SK-N-SH (cell line): ENCODE results near the gene TNFAIP8L1. TPM values are rescaled to one million over a fixed set of nuclear protein-coding genes. Genes with fewer than 3 reads are reported as not detected.

Experiments used
- CTCF ChIA-PET: fragments of 300-600, 350-600 bp; formaldehyde crosslinking; extraction: SDS; loops from one replicate; lab custom pipeline; 2021; lab: Yijun Ruan, JAX
- POLR2A ChIA-PET: fragments of 350-600 bp; sonication (Branson Sonifier 250); formaldehyde crosslinking; extraction: SDS; loops from one replicate; lab custom pipeline; 2020; ENCODE audit warnings: antibody characterized with exemption, inconsistent platforms; lab: Yijun Ruan, JAX
- DNase-seq: peaks from one replicate; pipeline ENCODE4 v3.0.0; 2012
- H2AFZ ChIP-seq: fragments of 200-600 bp; sonication (generic); 2 replicates; pipeline ENCODE4 v1.8.1; 2016; ENCODE audit warnings: antibody characterized with exemption, mild to moderate bottlenecking, low read depth
- H3F3A ChIP-seq: fragments of 200-600 bp; sonication (generic); replicated peaks from 2 replicates; pipeline ENCODE3; 2016; ENCODE audit warnings: antibody characterized with exemption, mild to moderate bottlenecking; ENCODE audit not compliant: insufficient read depth
- H3K27ac ChIP-seq, 2 experiments: fragments of 200-500 bp in 1 of 2; fragments of 200-600 bp in 1 of 2; sonication (Bioruptor generic) in 1 of 2; sonication (generic), shearing (Covaris generic) in 1 of 2; 2 replicates each; pipeline versions ENCODE4 v1.5.1 to v1.6.1; 2014 to 2016; ENCODE audit warnings: low read depth in 2 of 2, inconsistent platforms in 1 of 2, low read length in 1 of 2, mild to moderate bottlenecking in 1 of 2, mixed read lengths in 1 of 2
- H3K27me3 ChIP-seq: fragments of 200-600 bp; sonication (generic), shearing (Covaris generic); 2 replicates; pipeline ENCODE4 v1.6.1; 2016; ENCODE audit warnings: mixed run types; ENCODE audit not compliant: insufficient read depth
- H3K36me3 ChIP-seq, 2 experiments: fragments of 200-500 bp in 1 of 2; fragments of 200-600 bp in 1 of 2; sonication (Bioruptor generic) in 1 of 2; sonication (generic) in 1 of 2; replicated peaks in 1 of 2; 2 replicates each; pipeline versions ENCODE3 to v1.5.1; 2014 to 2016; ENCODE audit warnings: low read length in 1 of 2, mild to moderate bottlenecking in 1 of 2; ENCODE audit not compliant: insufficient read depth in 2 of 2, control insufficient read depth in 1 of 2
- H3K4me1 ChIP-seq, 2 experiments: fragments of 200-500 bp in 1 of 2; fragments of 200-600 bp in 1 of 2; sonication (Bioruptor generic) in 1 of 2; sonication (generic), shearing (Covaris generic) in 1 of 2; 2 replicates each; pipeline versions ENCODE4 v1.5.1 to v1.6.1; 2014 to 2016; ENCODE audit warnings: low read depth in 1 of 2, low read length in 1 of 2, mixed run types in 1 of 2; ENCODE audit not compliant: insufficient read depth in 2 of 2, control insufficient read depth in 1 of 2
- H3K4me2 ChIP-seq: fragments of 200-600 bp; sonication (generic), shearing (Covaris generic); 2 replicates; pipeline ENCODE4 v1.6.1; 2017; ENCODE audit warnings: mixed run types
- H3K4me3 ChIP-seq, 2 experiments: fragments of 200-500 bp in 1 of 2; fragments of 200-600 bp in 1 of 2; sonication (Bioruptor generic) in 1 of 2; sonication (generic), shearing (Covaris generic) in 1 of 2; 2 replicates each; pipeline versions ENCODE4 v1.5.1 to v1.8.1; 2014 to 2016; ENCODE audit warnings: low read depth in 2 of 2, inconsistent platforms in 1 of 2, low read length in 1 of 2, mild to moderate bottlenecking in 1 of 2, mixed read lengths in 1 of 2, moderate library complexity in 1 of 2
- H3K79me2 ChIP-seq: fragments of 200-600 bp; sonication (generic); 2 replicates; pipeline ENCODE4 v1.8.1; 2017; ENCODE audit warnings: mild to moderate bottlenecking; ENCODE audit not compliant: insufficient read depth
- H3K9ac ChIP-seq: fragments of 200-600 bp; sonication (generic); 2 replicates; pipeline ENCODE4 v1.6.1; 2017; ENCODE audit warnings: mixed run types
- H3K9me2 ChIP-seq: fragments of 200-600 bp; sonication (generic); 2 replicates; pipeline ENCODE4 v1.6.1; 2017; ENCODE audit warnings: mixed run types
- H3K9me3 ChIP-seq: fragments of 200-600 bp; sonication (generic); 2 replicates; pipeline ENCODE4 v1.6.1; 2017; ENCODE audit warnings: mixed run types, mild to moderate bottlenecking, moderate library complexity
- H4K20me1 ChIP-seq: fragments of 200-600 bp; sonication (generic); 2 replicates; pipeline ENCODE4 v1.6.1; 2017; ENCODE audit warnings: mild to moderate bottlenecking, mixed run types; ENCODE audit not compliant: insufficient read depth
- CTCF ChIP-seq: fragments of 200-600 bp; sonication (generic); IDR thresholded peaks from 2 replicates; pipeline ENCODE4 v1.6.1; 2017; ENCODE audit warnings: antibody characterized with exemption, mild to moderate bottlenecking, moderate library complexity
- ELF1 ChIP-seq: IDR thresholded peaks from 2 replicates; pipeline ENCODE4 v1.4.0; 2012
- FOSL2 ChIP-seq: IDR thresholded peaks from 2 replicates; pipeline ENCODE4 v1.4.0; 2012; ENCODE audit warnings: low read depth, mild to moderate bottlenecking, moderate library complexity, borderline replicate concordance
- FOXJ3 ChIP-seq: sonication (generic); formaldehyde crosslinking; IDR thresholded peaks from 2 replicates; pipeline ENCODE4 v1.5.1; 2020; ENCODE audit warnings: mild to moderate bottlenecking, missing genetic modification reagents
- FOXM1 ChIP-seq: IDR thresholded peaks from 2 replicates; pipeline ENCODE4 v1.4.0; 2012; ENCODE audit warnings: low read depth, mild to moderate bottlenecking
- MXI1 ChIP-seq: IDR thresholded peaks from 2 replicates; pipeline ENCODE4 v1.6.1; 2012; ENCODE audit warnings: mild to moderate bottlenecking, low read depth, low read length, improper control_type of control experiment
- NFIC ChIP-seq: IDR thresholded peaks from 2 replicates; pipeline ENCODE4 v1.4.0; 2012; ENCODE audit warnings: borderline replicate concordance
- PBX3 ChIP-seq: IDR thresholded peaks from 2 replicates; pipeline ENCODE4; 2012
- RAD21 ChIP-seq: IDR thresholded peaks from 2 replicates; pipeline ENCODE4 v1.6.1; 2012; ENCODE audit warnings: mild to moderate bottlenecking, low read length
- RCOR1 ChIP-seq: fragments of 150-350 bp; IDR thresholded peaks from 2 replicates; pipeline ENCODE4 v1.6.1; 2017; ENCODE audit warnings: antibody characterized with exemption, low read length
- RFX5 ChIP-seq: IDR thresholded peaks from 2 replicates; pipeline ENCODE4 v1.6.1; 2012; ENCODE audit warnings: mild to moderate bottlenecking, improper control_type of control experiment, low read length
- RXRA ChIP-seq: IDR thresholded peaks from 2 replicates; pipeline ENCODE4 v1.4.0; 2012; ENCODE audit warnings: low read depth, mild to moderate bottlenecking, borderline replicate concordance
- SMC3 ChIP-seq: IDR thresholded peaks from 2 replicates; pipeline ENCODE4 v1.6.1; 2012; ENCODE audit warnings: low read depth, low read length, improper control_type of control experiment
- TAF1 ChIP-seq: IDR thresholded peaks from 2 replicates; pipeline ENCODE4 v1.6.1; 2012; ENCODE audit warnings: low read depth, mild to moderate bottlenecking, low read length, moderate library complexity, borderline replicate concordance
- TEAD4 ChIP-seq: IDR thresholded peaks from 2 replicates; pipeline ENCODE4 v1.4.0; 2012; ENCODE audit warnings: mild to moderate bottlenecking, borderline replicate concordance; ENCODE audit not compliant: insufficient read depth
- WGBS: methylation state at CpG from one replicate; pipeline ENCODE4 v1.1.6; 2017; ENCODE audit warnings: low lambda C conversion rate; 5-methylcytosine and 5-hydroxymethylcytosine counted together
- polyA plus RNA-seq, 3 experiments: library from polyadenylated mRNA; depleted of rRNA; stranded (reverse); fragments of >200 nt; gene quantifications; 2 replicates each; pipeline ENCODE4 v1.2.3, GENCODE V29; 2012
- TF ChIP-seq, protein P1 (sequence below): fragments of 150-350 bp; IDR thresholded peaks from 2 replicates; pipeline ENCODE4 v1.6.1; 2016; ENCODE audit warnings: mild to moderate bottlenecking, low read depth, low read length
- TF ChIP-seq, protein P2 (sequence below): IDR thresholded peaks from 2 replicates; pipeline ENCODE4 v1.4.0; 2012; ENCODE audit warnings: low read depth, borderline replicate concordance
- TF ChIP-seq, protein P3 (sequence below): IDR thresholded peaks from 2 replicates; pipeline ENCODE4 v1.4.0; 2012; ENCODE audit warnings: low read depth

Gene TNFAIP8L1
- polyA plus RNA-seq, 1 of the 3 experiments (the other 2 are of a cell fraction) = 6.4 TPM

DNA sequence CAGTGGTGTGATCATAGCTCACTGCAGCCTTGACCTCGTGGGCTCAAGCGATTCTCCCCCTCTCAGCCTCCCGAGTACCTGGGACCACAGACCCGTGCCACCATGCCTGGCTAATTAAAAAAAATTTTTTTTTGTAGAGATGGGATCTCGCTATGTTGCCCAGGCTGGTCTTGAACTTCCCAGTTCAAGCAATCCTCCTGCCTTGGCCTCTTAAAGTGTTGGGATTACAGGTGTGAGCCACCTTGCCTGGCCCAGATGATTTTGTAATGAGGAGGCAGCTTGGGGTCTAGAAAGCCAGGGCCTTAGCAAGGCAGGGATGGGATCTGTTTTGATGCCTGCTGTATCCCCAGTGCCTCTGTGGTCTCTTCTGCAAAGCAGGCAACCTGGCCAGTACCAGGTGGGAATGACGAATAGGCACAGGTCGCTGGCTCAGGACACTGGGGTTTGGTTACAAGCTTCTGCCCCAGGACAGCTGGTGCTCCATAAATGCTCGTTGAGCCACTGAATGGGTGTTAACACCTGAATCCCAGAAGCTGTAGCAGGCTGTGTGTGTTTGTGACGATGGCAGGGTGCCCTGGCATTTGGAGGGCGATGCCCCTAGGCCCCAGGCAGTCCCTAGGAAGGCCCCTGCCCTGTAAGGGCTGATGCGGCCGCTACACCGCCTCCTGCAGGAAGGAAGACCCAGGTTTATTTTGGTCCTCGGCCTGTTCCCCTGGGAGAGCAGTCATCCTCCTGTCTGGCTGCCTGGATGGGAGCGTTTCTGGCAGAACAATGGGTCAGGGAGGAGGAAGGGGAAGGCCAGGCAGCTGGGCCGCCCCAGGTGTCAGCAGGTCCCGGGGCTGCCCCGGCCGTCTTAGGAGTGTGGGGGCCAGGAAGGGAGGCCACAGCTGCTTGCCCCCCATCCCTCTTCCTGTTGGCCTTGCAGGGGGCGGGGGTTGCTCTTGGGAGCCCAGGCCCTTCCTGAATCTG, 8.6 kb downstream of the TNFAIP8L1 start:
- H3K4me2 ChIP-seq = no peak overlapping the region
- H3K27me3 ChIP-seq = no peaks in the 10 kb centered on the region
- no peak overlapping the region for H2AFZ ChIP-seq
- WGBS = 95% methylated on average over 11 of the region's 20 CpGs
- no peak for DNase-seq
- no peaks in the 10 kb centered on the region for H3F3A ChIP-seq
- H3K27ac ChIP-seq = no peak overlapping the region
- POLR2A ChIA-PET = interaction anchor here (0.6 kb wide), 1 partner anchor 197 kb away, joined by 4 read pairs; no protein-coding TSS in a partner anchor
- H3K9ac ChIP-seq = no peak overlapping the region
- H3K4me3 ChIP-seq = no peak overlapping the region; a peak in 1 of 4 replicates
- no peaks in the 10 kb centered on the region for H3K9me2 ChIP-seq
- H3K79me2 ChIP-seq = peaks cover 10% of the 10 kb centered on the region
- CTCF ChIA-PET = interaction anchor here (0.6 to 1.6 kb wide), 4 partner anchors 14 to 203 kb away, joined by 3 to 5 read pairs (median 3); no protein-coding TSS in a partner anchor
- H3K36me3 ChIP-seq = no peaks in the 10 kb centered on the region
- no peaks in the 10 kb centered on the region for H3K9me3 ChIP-seq
- no peaks in the 10 kb centered on the region for H3K4me1 ChIP-seq
- TF ChIP-seq, protein P1, sequence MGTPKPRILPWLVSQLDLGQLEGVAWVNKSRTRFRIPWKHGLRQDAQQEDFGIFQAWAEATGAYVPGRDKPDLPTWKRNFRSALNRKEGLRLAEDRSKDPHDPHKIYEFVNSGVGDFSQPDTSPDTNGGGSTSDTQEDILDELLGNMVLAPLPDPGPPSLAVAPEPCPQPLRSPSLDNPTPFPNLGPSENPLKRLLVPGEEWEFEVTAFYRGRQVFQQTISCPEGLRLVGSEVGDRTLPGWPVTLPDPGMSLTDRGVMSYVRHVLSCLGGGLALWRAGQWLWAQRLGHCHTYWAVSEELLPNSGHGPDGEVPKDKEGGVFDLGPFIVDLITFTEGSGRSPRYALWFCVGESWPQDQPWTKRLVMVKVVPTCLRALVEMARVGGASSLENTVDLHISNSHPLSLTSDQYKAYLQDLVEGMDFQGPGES = no peak
- no peak for TF ChIP-seq SMC3
- TF ChIP-seq RXRA = no peak
- no peak for TF ChIP-seq RCOR1
- TF ChIP-seq TEAD4 = no peak
- TF ChIP-seq FOXM1 = no peak
- no peak for TF ChIP-seq NFIC
- no peak for TF ChIP-seq TAF1
- no peak for TF ChIP-seq FOSL2
- no peak for TF ChIP-seq FOXJ3 (CRISPR knock-in tag)
- TF ChIP-seq PBX3 = no peak
- TF ChIP-seq RAD21 = no peak
- 0 out of 2 replicates have a peak, but pooled peaks cover 3% of the 10 kb centered on the region for H4K20me1 ChIP-seq

GRCh38 chr19:4649392-4650047, 10.2 kb downstream of the TNFAIP8L1 start:
- Histone ChIP-seq H3K4me2 (no peak overlapping the region), H3K9me2 (no peaks in the 10 kb centered on the region), H3K4me3 (no peak overlapping the region), H3K9me3 (no peaks in the 10 kb centered on the region), H4K20me1 (0 out of 2 replicates have a peak, but pooled peaks cover 3% of the 10 kb centered on the region), H3K4me1 (no peaks in the 10 kb centered on the region), H3K27me3 (no peaks in the 10 kb centered on the region), H2AFZ (no peak overlapping the region), H3F3A (peaks cover 2% of the 10 kb centered on the region), H3K79me2 (peaks cover 10% of the 10 kb centered on the region), H3K27ac (no peak overlapping the region), H3K9ac (no peak overlapping the region), H3K36me3 (peaks cover 0 to 2% of the 10 kb centered on the region in 2 experiments)
- ChIA-PET CTCF (interaction anchor here (1.1 kb wide), 1 partner anchor 13 kb away, joined by 3 read pairs; no protein-coding TSS in a partner anchor), POLR2A (no interaction called here)
- 72% methylated on average over 7 of the region's 19 CpGs for WGBS
- no peak for DNase-seq
- TF ChIP-seq NFIC = no peak
- TF ChIP-seq RAD21 = no peak
- no peak for TF ChIP-seq MXI1
- TF ChIP-seq ELF1 = no peak
- TF ChIP-seq RCOR1 = no peak
- TF ChIP-seq PBX3 = no peak
- TF ChIP-seq, protein P2, sequence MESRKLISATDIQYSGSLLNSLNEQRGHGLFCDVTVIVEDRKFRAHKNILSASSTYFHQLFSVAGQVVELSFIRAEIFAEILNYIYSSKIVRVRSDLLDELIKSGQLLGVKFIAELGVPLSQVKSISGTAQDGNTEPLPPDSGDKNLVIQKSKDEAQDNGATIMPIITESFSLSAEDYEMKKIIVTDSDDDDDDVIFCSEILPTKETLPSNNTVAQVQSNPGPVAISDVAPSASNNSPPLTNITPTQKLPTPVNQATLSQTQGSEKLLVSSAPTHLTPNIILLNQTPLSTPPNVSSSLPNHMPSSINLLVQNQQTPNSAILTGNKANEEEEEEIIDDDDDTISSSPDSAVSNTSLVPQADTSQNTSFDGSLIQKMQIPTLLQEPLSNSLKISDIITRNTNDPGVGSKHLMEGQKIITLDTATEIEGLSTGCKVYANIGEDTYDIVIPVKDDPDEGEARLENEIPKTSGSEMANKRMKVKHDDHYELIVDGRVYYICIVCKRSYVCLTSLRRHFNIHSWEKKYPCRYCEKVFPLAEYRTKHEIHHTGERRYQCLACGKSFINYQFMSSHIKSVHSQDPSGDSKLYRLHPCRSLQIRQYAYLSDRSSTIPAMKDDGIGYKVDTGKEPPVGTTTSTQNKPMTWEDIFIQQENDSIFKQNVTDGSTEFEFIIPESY = no peak
- TF ChIP-seq CTCF = no peak
- no peak for TF ChIP-seq RFX5
- TF ChIP-seq, protein P3, sequence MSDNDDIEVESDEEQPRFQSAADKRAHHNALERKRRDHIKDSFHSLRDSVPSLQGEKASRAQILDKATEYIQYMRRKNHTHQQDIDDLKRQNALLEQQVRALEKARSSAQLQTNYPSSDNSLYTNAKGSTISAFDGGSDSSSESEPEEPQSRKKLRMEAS = no peak
